GM19035 (cell line): ENCODE data around the gene MMP11.

Experiments
- ATAC-seq: cut with Tn5 transposase; IDR thresholded peaks from one replicate; pipeline ENCODE4 v1.9.1; 2021; ENCODE audit not compliant: unreplicated experiment

Gene MMP11

DNA sequence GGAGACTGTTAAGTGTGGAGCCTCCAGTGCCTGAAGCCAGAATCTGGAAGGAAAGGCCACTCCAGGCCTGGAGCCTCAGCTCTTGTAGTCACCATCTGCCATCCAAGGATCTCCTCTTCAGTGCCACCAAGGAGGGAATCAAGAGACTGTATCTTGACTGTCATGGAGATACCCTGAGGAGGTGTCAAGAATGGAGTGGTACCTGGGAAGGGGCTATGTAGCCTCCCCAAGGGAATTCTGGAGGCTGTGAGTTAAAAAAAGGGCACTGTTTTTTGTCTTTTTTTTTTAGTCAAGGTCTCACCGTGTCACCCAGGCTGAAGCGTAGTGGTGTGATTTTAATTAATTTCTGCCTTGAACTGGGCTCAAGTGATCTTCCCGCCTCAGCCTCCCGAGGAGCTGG is 13.1 kb upstream of the MMP11 start:
- ATAC-seq = no peak

DNA sequence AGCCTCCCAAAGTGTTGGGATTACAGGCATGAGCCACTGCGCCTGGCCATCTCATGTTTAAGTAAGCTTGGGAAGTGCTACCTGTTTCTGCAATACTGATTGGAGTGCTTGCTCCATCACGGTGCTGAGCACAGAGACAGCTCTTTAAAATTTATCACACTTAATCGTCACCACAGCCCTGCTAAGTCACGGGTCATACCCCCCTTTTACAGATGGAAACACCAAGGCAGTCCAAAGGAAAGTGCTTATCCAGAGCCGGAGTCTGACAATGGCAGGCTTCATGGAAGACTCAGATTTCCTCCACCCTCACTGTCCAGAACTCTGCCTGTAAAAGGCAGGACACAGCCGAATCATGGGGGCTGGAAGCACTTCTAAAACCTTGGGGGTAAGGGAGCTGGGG is 12.6 kb upstream of the MMP11 start:
- no peak for ATAC-seq

DNA sequence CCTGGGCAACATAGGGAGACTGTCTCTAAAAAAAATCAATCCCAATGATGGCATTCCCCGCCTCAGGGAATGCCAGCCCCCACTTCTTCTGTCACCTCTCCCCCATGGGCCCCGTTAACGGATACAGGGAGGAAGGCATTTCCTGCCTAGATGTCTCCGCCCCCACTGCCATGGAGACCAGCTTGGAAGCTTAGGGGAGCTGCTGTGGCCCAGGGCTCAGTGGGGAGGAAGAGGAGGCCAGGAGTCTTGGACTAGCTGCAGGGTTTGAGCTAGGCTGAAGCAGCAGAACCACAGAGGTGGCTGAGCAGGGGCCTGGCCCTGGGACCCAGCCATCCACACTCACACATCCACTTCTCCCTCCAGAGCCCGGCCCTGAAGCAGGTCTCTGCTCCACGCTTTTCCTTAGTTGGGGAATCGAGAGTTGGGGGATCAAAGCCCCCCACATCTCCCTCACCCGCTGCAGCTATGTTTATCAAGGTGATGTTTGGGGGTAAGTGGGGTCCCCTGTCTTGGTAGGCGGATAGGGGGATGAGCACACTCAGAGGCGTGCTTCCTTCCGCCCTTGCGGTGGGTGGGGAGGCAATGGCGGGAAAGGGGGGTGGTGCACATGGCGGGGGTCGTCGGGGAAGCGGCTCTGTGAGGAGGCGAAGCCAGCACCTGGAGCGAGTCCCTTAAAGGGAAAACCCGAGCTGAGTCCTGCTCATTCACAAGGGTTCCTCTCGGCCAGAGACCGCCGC is 9.6 kb upstream of the MMP11 start, which contains the start of gene C22orf15:
C22orf15 (plus strand) TSS at position 149 of the 737 bp plus-strand sequence; CDS start at position 466, 317 bp downstream.
- no peak for ATAC-seq

DNA sequence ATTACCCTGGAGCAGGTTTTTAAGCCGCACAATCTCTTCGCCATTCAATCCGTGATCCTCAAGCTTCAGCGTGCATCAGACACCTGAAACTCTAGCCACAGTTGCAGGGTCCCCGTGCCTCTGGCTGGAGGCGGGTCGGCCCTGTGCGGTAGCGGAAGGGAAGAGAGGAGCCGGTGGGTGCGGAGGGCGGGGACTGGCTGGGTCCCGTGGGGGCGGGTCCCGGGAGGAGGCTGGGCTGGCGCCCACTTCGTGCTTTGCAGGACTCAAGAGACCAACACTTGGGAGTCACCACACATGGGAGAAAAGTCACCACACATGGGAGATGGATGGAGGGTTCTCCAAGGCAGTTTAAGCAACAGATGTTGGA is 9.1 kb upstream of the MMP11 start:
- no peak for ATAC-seq

DNA sequence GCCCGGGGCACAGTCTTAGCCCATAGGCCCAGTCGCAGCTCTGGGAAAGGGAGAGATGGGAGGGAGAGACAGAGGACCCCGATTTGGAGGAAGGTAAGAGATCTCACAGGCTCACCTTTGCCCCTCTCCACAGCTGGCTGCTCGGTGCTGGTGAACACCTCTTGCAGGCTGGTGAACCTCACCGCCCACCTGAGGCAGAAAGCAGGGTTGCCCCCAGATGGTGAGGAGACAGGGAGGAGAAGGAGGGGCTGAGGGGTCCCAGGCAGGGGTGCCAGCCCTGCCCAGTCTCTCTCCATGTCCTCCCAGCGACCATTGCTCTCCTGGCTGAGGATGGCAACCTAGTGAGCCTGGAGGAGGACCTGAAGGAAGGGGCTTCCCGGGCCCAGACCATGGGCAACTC is 8.7 kb upstream of the MMP11 start:
- ATAC-seq = no peak

DNA sequence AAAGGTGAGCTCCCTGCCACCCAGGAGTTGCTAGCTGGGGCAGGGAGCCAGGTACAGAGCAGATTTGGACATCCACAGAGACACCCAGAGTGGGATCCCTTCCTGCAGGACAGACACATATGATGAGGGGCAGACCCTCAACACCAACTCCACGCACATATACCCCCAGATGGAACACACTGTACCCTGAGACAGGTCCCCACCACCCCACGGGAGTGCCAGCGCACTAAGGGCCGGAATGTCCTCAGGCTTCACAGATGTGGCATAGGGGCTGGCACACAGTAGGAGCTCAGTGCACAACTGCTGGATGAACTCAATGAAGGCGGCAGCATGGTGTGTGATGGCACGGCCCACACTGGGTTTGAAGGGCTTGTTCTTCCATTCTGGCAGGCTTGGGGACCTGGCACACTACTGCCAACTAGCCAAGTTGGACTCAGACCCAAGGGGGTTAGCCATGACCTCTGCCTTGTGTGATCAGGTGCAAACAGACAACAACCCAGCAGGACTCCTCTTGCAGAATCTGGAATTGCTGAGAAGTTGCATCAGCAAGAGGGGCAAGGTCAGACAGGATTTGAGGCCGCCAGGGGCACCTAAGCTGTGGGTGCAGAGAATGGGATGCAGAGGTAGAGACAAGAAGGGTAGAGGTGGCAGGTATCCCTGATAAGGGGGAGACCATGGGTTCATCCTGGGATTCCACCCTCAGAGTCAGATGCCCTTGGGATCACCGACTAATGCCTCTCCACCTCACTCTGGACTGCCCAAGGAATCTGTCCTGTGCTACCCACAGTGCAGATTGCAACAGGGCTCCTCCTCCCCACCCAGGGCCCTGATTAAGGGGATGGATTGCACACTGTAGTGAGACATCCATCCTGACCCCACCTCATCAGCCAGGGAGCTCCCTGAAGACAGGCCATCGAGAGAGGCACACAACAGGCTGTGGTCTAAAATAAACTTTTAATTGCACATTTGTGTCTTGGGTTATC is 7.5 kb upstream of the MMP11 start:
- ATAC-seq = no peak

DNA sequence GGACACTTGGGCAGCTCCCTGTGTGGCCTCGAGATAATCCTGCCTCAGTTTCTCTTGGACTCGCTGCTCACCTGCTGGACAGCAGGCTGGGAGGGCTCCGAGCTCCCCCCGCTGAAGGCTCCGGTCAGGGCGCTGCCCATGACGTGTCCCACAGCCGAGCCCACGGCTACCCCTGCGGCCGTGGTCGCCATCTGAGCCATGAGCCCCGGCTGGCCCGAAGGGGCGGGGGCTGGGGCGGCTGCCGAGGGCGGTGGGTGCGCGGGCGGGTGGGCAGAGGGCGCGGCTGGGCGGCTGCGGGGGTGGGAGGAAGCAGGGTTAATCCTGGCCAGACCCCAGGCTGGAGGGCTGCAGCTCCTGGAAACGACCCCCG is 5.4 kb upstream of the MMP11 start:
- ATAC-seq = no peak

- no peak for ATAC-seq
Observed at GRCh38 chr22:23767673-23768548, 4.7 kb upstream of the MMP11 start, which contains the start of gene CHCHD10. CHCHD10 (minus strand) TSS chr22:23767972; CDS start chr22:23767874, 98 bp downstream.

DNA sequence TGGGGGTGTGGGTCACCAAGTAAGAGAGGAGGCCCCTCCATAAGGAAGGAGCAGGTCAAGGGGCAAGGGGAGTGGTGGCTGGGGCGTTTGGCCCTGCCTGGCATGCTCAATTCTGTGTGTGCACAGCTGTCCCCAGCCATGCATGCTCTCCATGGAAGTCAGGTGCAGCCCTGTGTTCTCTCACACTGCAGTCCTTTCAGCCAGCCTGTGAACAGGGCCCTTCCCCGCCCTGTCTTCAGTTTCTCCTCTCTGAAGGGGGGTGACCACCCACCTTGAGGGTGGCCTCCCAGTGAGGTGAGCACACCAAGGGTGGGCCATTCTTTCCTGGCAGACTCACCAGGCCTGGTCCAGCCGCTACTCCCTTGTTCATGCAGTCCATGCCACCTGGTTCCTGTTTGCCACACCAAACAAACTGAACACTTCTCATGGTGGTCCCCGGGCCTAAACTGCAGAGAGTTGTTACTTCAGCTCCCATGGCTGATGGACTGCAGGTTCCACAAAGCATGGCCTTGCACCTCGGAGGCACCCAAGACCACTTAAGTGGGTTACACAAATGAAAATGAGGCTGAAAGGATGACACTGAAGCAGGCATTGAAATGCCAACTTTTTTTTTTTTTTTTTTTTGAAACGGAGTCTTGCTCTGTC is 3.2 kb upstream of the MMP11 start:
- ATAC-seq = no peak

- ATAC-seq = no peak
Observed at GRCh38 chr22:23772315-23772648, 367 bp upstream of the MMP11 start.

DNA sequence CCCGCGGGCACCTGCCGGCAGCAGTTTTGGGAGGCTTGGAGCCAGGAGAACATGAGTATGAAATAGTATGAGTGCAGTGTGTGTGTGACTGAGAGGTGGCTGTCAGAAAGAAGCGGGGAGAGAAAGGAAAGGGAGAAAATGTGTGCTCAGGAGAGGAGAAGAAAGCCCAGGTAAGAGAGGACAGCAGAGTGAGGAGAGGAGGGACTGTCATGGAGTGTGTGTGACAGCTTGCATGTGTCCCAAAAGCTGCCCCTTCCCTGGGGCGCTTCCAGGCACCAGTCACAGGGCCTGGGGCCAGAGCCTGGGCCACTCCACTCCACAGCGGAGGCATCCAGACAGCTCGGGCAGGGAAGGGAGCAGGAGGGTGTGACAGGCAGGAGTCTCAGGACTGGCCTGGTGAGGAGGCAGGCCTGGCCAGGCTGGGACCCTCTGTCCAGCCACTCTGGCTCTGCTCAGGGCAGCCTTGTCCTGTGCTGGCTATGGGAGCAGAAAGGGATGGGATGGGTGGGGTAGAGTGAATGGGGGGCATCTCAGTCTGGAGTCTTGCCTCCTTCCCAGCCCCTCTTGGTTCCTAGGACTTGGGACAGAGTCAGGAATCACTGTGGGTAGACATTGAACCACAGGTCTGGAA is 949 bp downstream of the MMP11 start:
- ATAC-seq = no peak

DNA sequence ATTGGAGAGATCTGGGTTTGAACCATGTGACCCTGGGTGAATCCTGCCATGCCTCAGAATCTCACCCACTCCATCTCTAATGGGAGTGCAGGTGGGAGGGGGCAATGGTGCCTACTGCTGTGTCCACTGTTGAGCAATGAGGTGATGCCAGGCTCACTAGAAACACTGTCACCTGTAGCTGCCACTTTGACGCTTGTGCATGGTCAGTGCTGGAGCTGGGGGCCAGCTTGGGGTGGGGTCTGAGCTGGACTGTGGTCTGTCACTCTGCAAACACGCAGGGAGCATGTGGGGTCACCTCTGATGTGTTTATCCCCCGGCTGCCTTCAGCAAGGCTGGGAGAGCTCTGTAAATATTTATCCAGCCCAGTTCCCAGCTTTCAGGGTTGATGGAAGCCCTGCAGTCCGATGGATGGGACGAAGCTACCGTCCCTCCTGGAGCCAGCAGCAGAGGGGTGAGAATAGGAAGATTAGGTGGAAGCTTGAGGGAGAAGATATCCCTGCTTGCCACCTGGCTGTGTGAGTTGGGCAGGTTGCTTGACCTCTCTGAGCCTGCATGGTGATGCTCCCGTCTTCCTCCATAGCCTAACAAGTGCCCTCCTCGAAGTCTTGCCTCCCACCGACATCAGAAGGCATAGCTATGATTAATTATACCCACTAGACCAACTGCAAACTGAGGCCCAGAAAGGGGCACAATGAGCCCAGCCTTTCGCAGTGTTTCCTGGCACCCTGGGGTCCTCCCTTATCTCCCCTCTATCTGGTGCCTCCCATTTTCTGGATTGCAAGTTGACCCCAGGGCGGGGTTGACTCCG is 1.7 kb downstream of the MMP11 start:
- no peak for ATAC-seq

DNA sequence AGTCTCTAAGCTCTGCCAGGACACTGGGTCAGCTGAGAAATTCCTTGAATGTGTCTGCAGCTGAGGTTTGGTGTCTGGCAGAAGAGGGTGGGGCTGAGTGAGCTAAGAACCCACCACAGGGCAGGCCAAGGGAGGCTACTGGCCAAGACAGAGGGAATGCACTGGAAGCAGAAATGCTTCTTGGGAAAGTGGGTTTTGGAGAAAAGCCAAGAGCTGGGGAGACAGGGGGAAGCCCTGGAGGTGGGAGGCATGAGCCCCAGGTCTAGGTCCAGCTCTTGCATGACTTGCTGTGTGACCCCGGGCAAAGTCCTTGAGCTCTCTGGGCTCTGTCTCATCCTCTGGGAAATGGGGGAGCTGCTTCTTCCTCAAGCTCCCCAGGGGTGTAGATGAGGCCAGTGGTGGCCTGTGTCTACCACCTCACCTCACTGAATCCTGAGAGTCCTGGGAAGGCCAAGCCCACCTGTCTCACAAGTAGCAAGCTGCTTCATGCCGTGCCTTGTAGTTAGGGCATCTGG is 2.3 kb downstream of the MMP11 start:
- no peak for ATAC-seq

GRCh38 chr22:23775779-23776375 is 3.2 kb downstream of the MMP11 start:
- no peak for ATAC-seq

DNA sequence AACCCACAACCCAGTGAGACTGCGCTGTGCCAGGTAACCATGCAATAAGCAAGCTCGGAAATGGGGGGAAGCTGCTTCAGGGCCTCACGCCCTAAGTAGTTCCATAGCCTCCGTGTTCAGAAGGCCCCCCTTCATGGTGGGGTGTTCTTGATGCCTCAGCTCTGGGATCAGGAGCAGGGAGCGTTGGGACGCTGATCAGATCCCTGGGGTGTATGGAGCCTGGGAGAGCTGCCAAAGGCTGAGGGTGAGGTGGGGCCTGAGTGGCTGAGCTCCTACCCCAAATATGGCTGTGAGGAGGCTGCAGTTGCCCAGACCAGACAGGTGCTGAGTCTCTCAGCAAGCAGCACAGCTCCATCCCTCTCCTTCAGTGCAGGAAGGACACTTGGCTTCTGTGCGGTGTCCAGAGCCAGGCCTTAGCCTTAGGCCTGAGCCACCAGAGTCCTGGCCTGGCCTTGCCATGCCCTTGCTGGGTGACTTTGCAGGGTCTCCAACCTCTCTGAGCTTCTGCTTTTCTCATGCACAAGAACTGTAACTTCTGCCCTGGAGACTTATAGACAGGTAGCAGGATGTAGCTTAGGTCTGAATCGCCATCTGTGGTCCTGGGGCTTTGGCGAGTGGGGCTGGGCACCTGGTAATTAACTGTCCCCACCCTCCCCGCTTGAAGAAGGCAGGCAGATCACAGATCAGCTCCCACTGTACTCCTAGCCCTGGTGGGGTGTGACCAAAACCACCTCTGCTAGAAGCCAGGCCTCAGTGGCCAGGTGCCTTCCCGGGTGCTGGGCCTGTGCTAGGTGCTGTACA is 5.3 kb downstream of the MMP11 start:
- no peak for ATAC-seq

- ATAC-seq = no peak
Observed at GRCh38 chr22:23778577-23778900, 5.9 kb downstream of the MMP11 start.

DNA sequence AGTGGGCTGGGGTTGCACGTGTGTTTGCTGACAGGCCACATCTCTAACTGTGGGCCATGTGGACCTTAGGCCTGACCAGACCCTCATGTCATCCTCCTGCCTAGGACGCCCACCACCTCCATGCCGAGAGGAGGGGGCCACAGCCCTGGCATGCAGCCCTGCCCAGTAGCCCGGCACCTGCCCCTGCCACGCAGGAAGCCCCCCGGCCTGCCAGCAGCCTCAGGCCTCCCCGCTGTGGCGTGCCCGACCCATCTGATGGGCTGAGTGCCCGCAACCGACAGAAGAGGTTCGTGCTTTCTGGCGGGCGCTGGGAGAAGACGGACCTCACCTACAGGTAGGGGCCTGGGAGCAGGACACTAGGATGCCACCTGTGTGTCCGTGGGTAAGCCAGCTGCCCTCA is 6.4 kb downstream of the MMP11 start:
- no peak for ATAC-seq

GRCh38 chr22:23779731-23780130 is 7.1 kb downstream of the MMP11 start:
- ATAC-seq = no peak
